Omental fat pad (tissue), 4 donors: Measurements from ENCODE around the gene H6PD. TPM values are rescaled to one million over a fixed set of nuclear protein-coding genes. Genes with fewer than 3 reads are reported as not detected.

Experiments used
- ATAC-seq: fragments of 150-250 bp; one replicate; pipeline ENCODE4 v1.9.1; 2016; ENCODE audit warnings: mild to moderate bottlenecking, moderate library complexity; ENCODE audit not compliant: low FRiP score
- DNase-seq: peaks from one replicate; pipeline ENCODE4 v3.0.0-alpha.2; 2019; ENCODE audit warnings: low spot score
- CTCF ChIP-seq, 3 donors: fragments of 450-650 bp; IDR thresholded peaks; one replicate each; pipeline ENCODE4 v1.5.1; 2016 to 2017; ENCODE audit warnings: antibody characterized with exemption in 3 of 3, mild to moderate bottlenecking in 3 of 3, moderate library complexity in 2 of 3
- total RNA-seq, 4 donors: library from RNA; depleted of rRNA; stranded (reverse); fragments of >200 nt; gene quantifications; one replicate each; pipeline ENCODE4 v1.1.0, GENCODE V29; 2016

Gene H6PD
- total RNA-seq, 4 donors from 2014 or later: 75.5 to 142 (median 82.7) TPM

- ATAC-seq: no peak
- DNase-seq: no peak
These were observed 35.8 kb upstream of the H6PD start for GRCh38 chr1:9198538-9199361.

GRCh38 chr1:9200441-9200840 lies 34.1 kb upstream of the H6PD start:
- DNase-seq: no peak
- ATAC-seq: no peak
- TF ChIP-seq CTCF (IDR thresholded peaks at IDR 0.05): no peak

More at GRCh38 chr1:9198538-9199361, 35.8 kb upstream of the H6PD start:
- TF ChIP-seq CTCF (IDR thresholded peaks at IDR 0.05): no peak

GRCh38 chr1:9201401-9202239 lies 33.0 kb upstream of the H6PD start:
- no peak for TF ChIP-seq CTCF (IDR thresholded peaks at IDR 0.05)
- peak; percentile 47 for ATAC-seq
- no peak for DNase-seq

GRCh38 chr1:9202240-9202870 lies 32.2 kb upstream of the H6PD start:
- TF ChIP-seq CTCF (IDR thresholded peaks at IDR 0.05): no peak
- ATAC-seq (no peak), DNase-seq (no peak)

- no peak for TF ChIP-seq CTCF (IDR thresholded peaks at IDR 0.05)
- ATAC-seq (no peak), DNase-seq (no peak)
These were observed 31.0 kb upstream of the H6PD start for GRCh38 chr1:9203511-9203982.

GRCh38 chr1:9204156-9204720 lies 30.3 kb upstream of the H6PD start:
- no peak for TF ChIP-seq CTCF (IDR thresholded peaks at IDR 0.05)
- ATAC-seq (no peak), DNase-seq (no peak)
